Neural cell (in vitro differentiated cells): ENCODE measurements around the gene SHMT1.

Experiments
- CTCF ChIP-seq: fragments of 450-650 bp; IDR thresholded peaks from 2 replicates; pipeline ENCODE4 v1.5.1; 2014; ENCODE audit warnings: antibody characterized with exemption, mild to moderate bottlenecking, moderate library complexity; ENCODE audit not compliant: poor library complexity, severe bottlenecking
- EP300 ChIP-seq: fragments of 450-650 bp; conservative IDR thresholded peaks from 2 replicates; pipeline ENCODE4 v1.6.1; 2014; ENCODE audit warnings: antibody characterized with exemption, mild to moderate bottlenecking, moderate library complexity; ENCODE audit not compliant: poor library complexity, severe bottlenecking
- POLR2AphosphoS5 ChIP-seq: IDR thresholded peaks from 2 replicates; pipeline ENCODE4 v1.6.1; 2012
- RAD21 ChIP-seq: fragments of 450-650 bp; conservative IDR thresholded peaks from 2 replicates; pipeline ENCODE4 v1.6.1; 2014; ENCODE audit warnings: antibody characterized with exemption, mild to moderate bottlenecking, moderate library complexity

DNA sequence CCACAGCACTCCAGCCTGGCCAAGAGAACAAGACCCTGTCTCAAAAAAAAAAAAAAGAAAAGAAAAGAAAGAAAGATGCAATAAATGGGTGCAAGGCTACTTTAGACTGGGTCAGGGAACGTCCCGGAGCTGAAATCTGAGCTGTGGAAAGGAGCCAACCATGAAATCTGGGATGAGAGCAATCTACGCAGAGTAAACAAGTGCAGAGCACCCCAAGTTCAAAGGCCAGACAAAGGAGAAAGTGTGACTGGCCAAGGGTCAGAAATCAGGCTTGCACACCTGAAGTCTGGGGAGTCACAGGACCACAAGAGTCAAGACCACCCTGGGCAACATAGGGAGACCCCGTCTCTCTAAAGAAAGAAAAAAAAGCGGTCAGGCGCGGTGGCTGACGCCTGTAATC is 2.8 kb downstream of the SHMT1 start:
- TF ChIP-seq CTCF = no peak
- TF ChIP-seq EP300 = no peak
- TF ChIP-seq RAD21 = no peak
- no peak for TF ChIP-seq POLR2AphosphoS5
